Measurements from ENCODE around the gene ZDHHC21.

Gene ZDHHC21

DNA sequence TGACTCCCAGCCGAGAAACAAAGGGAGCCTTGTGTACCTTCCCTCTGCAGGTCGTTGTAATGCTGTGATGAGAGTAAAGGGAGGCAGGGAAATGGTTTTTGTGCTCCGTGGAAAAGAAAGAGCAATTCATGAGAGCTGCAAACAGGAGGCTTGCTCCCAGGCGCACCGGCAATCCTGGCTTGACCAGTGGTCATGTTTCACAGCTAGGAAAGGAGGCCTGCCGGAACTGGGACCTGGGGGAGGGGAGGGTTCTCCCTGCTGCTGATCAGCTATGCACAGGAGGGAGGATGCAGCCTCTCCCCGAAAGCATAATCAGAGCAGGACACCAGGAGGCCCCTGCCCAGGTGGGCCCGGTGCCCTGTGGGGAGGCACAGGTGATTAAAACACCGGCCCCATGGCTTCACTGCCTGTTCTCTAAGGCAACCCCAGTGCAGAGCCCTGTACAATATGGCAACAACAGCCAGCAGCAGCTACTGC is 131.3 kb downstream of the ZDHHC21 start:
- Histone ChIP-seq H3K9me2 (replicated peaks; ENCODE audit: control insufficient read depth, low read length) (no peaks in the 10 kb centered on the region), H4K20me1 (ENCODE audit: control insufficient read depth, insufficient read depth, low read depth, low read length) (no peaks in the 10 kb centered on the region), H3K27me3 (ENCODE audit: control insufficient read depth, low read length) (no peaks in the 10 kb centered on the region), H3K27ac (ENCODE audit: low read depth, low read length) (no peak overlapping the region), H3K4me2 (ENCODE audit: low read length) (no peak overlapping the region), H3K4me1 (ENCODE audit: control insufficient read depth, low read length) (no peaks in the 10 kb centered on the region), H3K4me3 (ENCODE audit: low read length) (no peak overlapping the region), H3F3A (ENCODE audit: control insufficient read depth, insufficient read depth) (no peaks in the 10 kb centered on the region), H3K9me3 (ENCODE audit: control insufficient read depth, insufficient read depth, low read length) (no peaks in the 10 kb centered on the region), H3K36me3 (ENCODE audit: control insufficient read depth, low read length) (no peaks in the 10 kb centered on the region), H3K79me2 (ENCODE audit: control insufficient read depth, low read length) (no peaks in the 10 kb centered on the region)
- no peak for TF ChIP-seq EZH2phosphoT487 (IDR thresholded peaks at IDR 0.05; ENCODE audit: borderline replicate concordance, low read length)
- TF ChIP-seq, protein P1, sequence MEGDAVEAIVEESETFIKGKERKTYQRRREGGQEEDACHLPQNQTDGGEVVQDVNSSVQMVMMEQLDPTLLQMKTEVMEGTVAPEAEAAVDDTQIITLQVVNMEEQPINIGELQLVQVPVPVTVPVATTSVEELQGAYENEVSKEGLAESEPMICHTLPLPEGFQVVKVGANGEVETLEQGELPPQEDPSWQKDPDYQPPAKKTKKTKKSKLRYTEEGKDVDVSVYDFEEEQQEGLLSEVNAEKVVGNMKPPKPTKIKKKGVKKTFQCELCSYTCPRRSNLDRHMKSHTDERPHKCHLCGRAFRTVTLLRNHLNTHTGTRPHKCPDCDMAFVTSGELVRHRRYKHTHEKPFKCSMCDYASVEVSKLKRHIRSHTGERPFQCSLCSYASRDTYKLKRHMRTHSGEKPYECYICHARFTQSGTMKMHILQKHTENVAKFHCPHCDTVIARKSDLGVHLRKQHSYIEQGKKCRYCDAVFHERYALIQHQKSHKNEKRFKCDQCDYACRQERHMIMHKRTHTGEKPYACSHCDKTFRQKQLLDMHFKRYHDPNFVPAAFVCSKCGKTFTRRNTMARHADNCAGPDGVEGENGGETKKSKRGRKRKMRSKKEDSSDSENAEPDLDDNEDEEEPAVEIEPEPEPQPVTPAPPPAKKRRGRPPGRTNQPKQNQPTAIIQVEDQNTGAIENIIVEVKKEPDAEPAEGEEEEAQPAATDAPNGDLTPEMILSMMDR (IDR thresholded peaks at IDR 0.05; ENCODE audit: low read depth, low read length, poor library complexity, severe bottlenecking): no peak

Data from DOHH2 (cell line).